PFSK-1 (cell line): ENCODE data around the gene CTNND2.

ENCODE experiments used
- FOXP2 ChIP-seq: optimal IDR thresholded peaks from 2 replicates; pipeline ENCODE3; 2011; ENCODE audit warnings: borderline replicate concordance, control low read depth, inconsistent platforms; ENCODE audit not compliant: insufficient read depth; ENCODE audit errors: extremely low read length, extremely low read depth
- POLR2AphosphoS5 ChIP-seq: IDR thresholded peaks from 2 replicates; pipeline ENCODE4 v1.6.1; 2012; ENCODE audit warnings: low read depth, mild to moderate bottlenecking, control low read depth, low read length, moderate library complexity
- REST ChIP-seq, 2 experiments: IDR thresholded peaks; 2 replicates each; pipeline versions ENCODE4 v1.6.1 to v1.8.0; 2011 to 2012; ENCODE audit warnings: low read depth in 2 of 2, low read length in 2 of 2, control low read depth in 1 of 2, inconsistent platforms in 1 of 2, mild to moderate bottlenecking in 1 of 2, moderate library complexity in 1 of 2; ENCODE audit not compliant: insufficient read depth in 1 of 2
- SIN3A ChIP-seq: IDR thresholded peaks from 2 replicates; pipeline ENCODE4 v1.6.1; 2012; ENCODE audit warnings: mild to moderate bottlenecking, low read length, moderate library complexity, borderline replicate concordance; ENCODE audit not compliant: insufficient read depth
- TAF1 ChIP-seq: IDR thresholded peaks from 2 replicates; pipeline ENCODE4 v1.6.1; 2012; ENCODE audit warnings: low read length, control low read depth, borderline replicate concordance; ENCODE audit not compliant: insufficient read depth

The CTNND2 gene

GRCh38 chr5:11062397-11062796, 841.8 kb downstream of the CTNND2 start:
- TF ChIP-seq REST (IDR thresholded peaks at IDR 0.05; ENCODE audit: insufficient read depth in 1 of 2, low read depth in 2 of 2, low read length in 2 of 2) (no peak), FOXP2 (no peak), POLR2AphosphoS5 (no peak), SIN3A (no peak), TAF1 (no peak)

GRCh38 chr5:11056560-11056959, 847.7 kb downstream of the CTNND2 start:
- no peak for TF ChIP-seq SIN3A

GRCh38 chr5:11054014-11054413, 850.2 kb downstream of the CTNND2 start:
- TF ChIP-seq SIN3A = no peak
- no peak for TF ChIP-seq REST (IDR thresholded peaks at IDR 0.05; ENCODE audit: insufficient read depth in 1 of 2, low read depth in 2 of 2, low read length in 2 of 2)
- no peak for TF ChIP-seq TAF1
- no peak for TF ChIP-seq POLR2AphosphoS5
- TF ChIP-seq FOXP2 = no peak

- TF ChIP-seq POLR2AphosphoS5 = no peak
Observed at GRCh38 chr5:11052871-11053270, 851.4 kb downstream of the CTNND2 start.

- TF ChIP-seq REST (IDR thresholded peaks at IDR 0.05; ENCODE audit: insufficient read depth in 1 of 2, low read depth in 2 of 2, low read length in 2 of 2) = no peak
- TF ChIP-seq POLR2AphosphoS5 = no peak
- no peak for TF ChIP-seq TAF1
- TF ChIP-seq FOXP2 = no peak
- no peak for TF ChIP-seq SIN3A
Observed at GRCh38 chr5:11050596-11051304, 853.5 kb downstream of the CTNND2 start.

- TF ChIP-seq SIN3A (no peak), TAF1 (no peak), REST (IDR thresholded peaks at IDR 0.05; ENCODE audit: insufficient read depth in 1 of 2, low read depth in 2 of 2, low read length in 2 of 2) (no peak), POLR2AphosphoS5 (no peak), FOXP2 (no peak)
Observed at GRCh38 chr5:11048760-11049159, 855.5 kb downstream of the CTNND2 start.
